H9 (cell line): ENCODE results near the gene CUL2. TPM values are rescaled to one million over a fixed set of nuclear protein-coding genes. Genes with fewer than 3 reads are reported as not detected.

Experiments
- DNase-seq: peaks from one replicate; pipeline ENCODE4 v3.0.0-alpha.2; 2017
- H2AFZ ChIP-seq: one replicate; pipeline ENCODE4 v1.6.1; 2013; ENCODE audit warnings: mild to moderate bottlenecking, low read length, control low read depth, moderate library complexity
- H2AK5ac ChIP-seq: 2 replicates; pipeline ENCODE4 v1.6.1; 2013; ENCODE audit warnings: low read length, control low read depth, mixed read lengths; ENCODE audit not compliant: insufficient read length
- H2BK120ac ChIP-seq: one replicate; pipeline ENCODE4 v1.6.1; 2013; ENCODE audit warnings: low read depth, mild to moderate bottlenecking, low read length, control low read depth, inconsistent platforms; ENCODE audit not compliant: poor library complexity, severe bottlenecking
- H2BK12ac ChIP-seq: 2 replicates; pipeline ENCODE4 v1.6.1; 2013; ENCODE audit warnings: low read length, control low read depth, mixed read lengths, low read depth; ENCODE audit not compliant: insufficient read length
- H2BK15ac ChIP-seq: 2 replicates; pipeline ENCODE4 v1.6.1; 2013; ENCODE audit warnings: low read depth, low read length, control low read depth
- H2BK20ac ChIP-seq: one replicate; pipeline ENCODE4 v1.6.1; 2013; ENCODE audit warnings: low read depth, mild to moderate bottlenecking, low read length, control low read depth, inconsistent platforms; ENCODE audit not compliant: poor library complexity, severe bottlenecking
- H2BK5ac ChIP-seq: 2 replicates; pipeline ENCODE4 v1.6.1; 2013; ENCODE audit warnings: low read length, control low read depth, mixed read lengths; ENCODE audit not compliant: insufficient read length
- H3K14ac ChIP-seq: 2 replicates; pipeline ENCODE4 v1.6.1; 2013; ENCODE audit warnings: low read length, control low read depth; ENCODE audit not compliant: insufficient read depth
- H3K18ac ChIP-seq: 2 replicates; pipeline ENCODE4 v1.6.1; 2013; ENCODE audit warnings: low read depth, mild to moderate bottlenecking, mixed read lengths, low read length, control low read depth; ENCODE audit not compliant: insufficient read length
- H3K23ac ChIP-seq: 2 replicates; pipeline ENCODE4 v1.6.1; 2013; ENCODE audit warnings: low read length, control low read depth, mixed read lengths, low read depth; ENCODE audit not compliant: insufficient read length
- H3K23me2 ChIP-seq: 2 replicates; pipeline ENCODE4 v1.6.1; 2013; ENCODE audit warnings: low read depth, mild to moderate bottlenecking, mixed read lengths, low read length, control low read depth; ENCODE audit not compliant: insufficient read length, poor library complexity, severe bottlenecking
- H3K27ac ChIP-seq: 2 replicates; pipeline ENCODE4 v1.5.1; 2013; ENCODE audit warnings: low read length, control low read depth, mixed read lengths, low read depth; ENCODE audit not compliant: insufficient read length
- H3K27me3 ChIP-seq: 2 replicates; pipeline ENCODE4 v1.6.1; 2013; ENCODE audit warnings: low read length, control low read depth, inconsistent platforms; ENCODE audit not compliant: insufficient read depth
- H3K4ac ChIP-seq: 2 replicates; pipeline ENCODE4 v1.6.1; 2013; ENCODE audit warnings: low read depth, mild to moderate bottlenecking, control low read depth, inconsistent platforms, low read length, moderate library complexity
- H3K4me1 ChIP-seq: 2 replicates; pipeline ENCODE4 v1.6.1; 2013; ENCODE audit warnings: low read length, control low read depth, inconsistent platforms; ENCODE audit not compliant: insufficient read depth
- H3K4me2 ChIP-seq: 2 replicates; pipeline ENCODE4 v1.6.1; 2013; ENCODE audit warnings: low read length, control low read depth, mixed read lengths; ENCODE audit not compliant: insufficient read length, insufficient read depth
- H3K56ac ChIP-seq: 2 replicates; pipeline ENCODE4 v1.6.1; 2013; ENCODE audit warnings: low read depth, mild to moderate bottlenecking, mixed read lengths, low read length, control low read depth; ENCODE audit not compliant: insufficient read length
- H3K79me1 ChIP-seq: 2 replicates; pipeline ENCODE4 v1.6.1; 2013; ENCODE audit warnings: low read depth, mild to moderate bottlenecking, moderate library complexity, low read length, control low read depth, inconsistent platforms; ENCODE audit not compliant: insufficient read depth, poor library complexity, severe bottlenecking
- H3K79me2 ChIP-seq: 2 replicates; pipeline ENCODE4 v1.6.1; 2013; ENCODE audit warnings: low read length, control low read depth, inconsistent platforms; ENCODE audit not compliant: insufficient read depth
- H3K9ac ChIP-seq: 2 replicates; pipeline ENCODE4 v1.6.1; 2013; ENCODE audit warnings: low read length, control low read depth, mixed read lengths; ENCODE audit not compliant: insufficient read length; ENCODE audit errors: extremely low read depth
- H3K9me3 ChIP-seq: one replicate; pipeline ENCODE4 v1.6.1; 2013; ENCODE audit warnings: low read depth, low read length, inconsistent platforms; ENCODE audit not compliant: control insufficient read depth
- H3T11ph ChIP-seq: one replicate; pipeline ENCODE4 v1.6.1; 2013; ENCODE audit warnings: mild to moderate bottlenecking, low read length, control low read depth, inconsistent platforms
- H4K20me1 ChIP-seq: one replicate; pipeline ENCODE4 v1.6.1; 2013; ENCODE audit not compliant: control insufficient read depth, insufficient read length, insufficient read depth
- H4K5ac ChIP-seq: 2 replicates; pipeline ENCODE4 v1.6.1; 2013; ENCODE audit warnings: low read depth, mild to moderate bottlenecking, mixed read lengths, low read length, control low read depth; ENCODE audit not compliant: insufficient read length
- H4K8ac ChIP-seq: replicated peaks from 2 replicates; pipeline ENCODE4 v1.6.1; 2013; ENCODE audit warnings: low read length, control low read depth, mixed read lengths, low read depth; ENCODE audit not compliant: insufficient read length
- H4K91ac ChIP-seq: 2 replicates; pipeline ENCODE4 v1.6.1; 2013; ENCODE audit warnings: low read depth, mild to moderate bottlenecking, moderate library complexity, mixed read lengths, low read length, control low read depth; ENCODE audit not compliant: insufficient read length
- H3K27ac Mint-ChIP-seq, 3 experiments: 2 replicates in 2 of 3; 3 replicates in 1 of 3; pipeline ENCODE4 v1.8.0; 2020 to 2021; ENCODE audit warnings: mixed read lengths in 3 of 3, mild to moderate bottlenecking in 1 of 3, moderate library complexity in 1 of 3
- H3K27me3 Mint-ChIP-seq: 2 replicates; pipeline ENCODE4 v1.8.0; 2021; ENCODE audit warnings: low read depth, mild to moderate bottlenecking, moderate library complexity, mixed read lengths
- H3K36me3 Mint-ChIP-seq, 3 experiments: 2 replicates in 2 of 3; 3 replicates in 1 of 3; pipeline ENCODE4 v1.8.0; 2020 to 2021; ENCODE audit warnings: low read depth in 3 of 3, mixed read lengths in 3 of 3; ENCODE audit not compliant: insufficient read depth in 1 of 3
- H3K4me1 Mint-ChIP-seq, 2 experiments: 2 replicates each; pipeline ENCODE4 v1.8.0; 2020; ENCODE audit warnings: mixed read lengths in 2 of 2
- H3K4me3 Mint-ChIP-seq, 2 experiments: 2 replicates in 1 of 2; 3 replicates in 1 of 2; pipeline ENCODE4 v1.8.0; 2020 to 2021; ENCODE audit warnings: mild to moderate bottlenecking in 2 of 2, mixed read lengths in 2 of 2, moderate library complexity in 1 of 2
- H3K9me3 Mint-ChIP-seq, 2 experiments: 2 replicates in 1 of 2; 3 replicates in 1 of 2; pipeline ENCODE4 v1.8.0; 2020; ENCODE audit warnings: mild to moderate bottlenecking in 2 of 2, mixed read lengths in 2 of 2, moderate library complexity in 1 of 2
- CTCF ChIP-seq: fragments of 200-600 bp; sonication (generic); conservative IDR thresholded peaks from 3 replicates; pipeline ENCODE4 v1.8.0; 2021; ENCODE audit warnings: antibody characterized with exemption, mild to moderate bottlenecking
- WGBS: extraction: QIAGEN DNeasy Blood & Tissue Kit; methylation state at CpG from one replicate; pipeline ENCODE4 v1.1.7; 2013; ENCODE audit warnings: missing lambda C conversion rate, low lambda C conversion rate, mixed read lengths; ENCODE audit not compliant: insufficient read length; ENCODE audit errors: extremely low coverage; 5-methylcytosine and 5-hydroxymethylcytosine counted together
- total RNA-seq: library from RNA; stranded (reverse); gene quantifications from 2 replicates; pipeline ENCODE4 v1.2.1, GENCODE V29; 2021

Gene CUL2
- total RNA-seq, 1 experiment from 2014 or later, result 43.3 TPM

GRCh38 chr10:34969171-34969570, 121.0 kb downstream of the CUL2 start:
- Histone ChIP-seq H3K4me2 (no peak overlapping the region), H3K23me2 (no peaks in the 10 kb centered on the region), H2AK5ac (no peak overlapping the region), H4K91ac (no peak overlapping the region), H4K5ac (no peak overlapping the region), H3K79me2 (no peaks in the 10 kb centered on the region), H3K18ac (no peak overlapping the region), H2AFZ (no peak overlapping the region), H3K79me1 (no peaks in the 10 kb centered on the region), H4K8ac (no peak overlapping the region), H2BK15ac (no peak overlapping the region), H3K9me3 (no peaks in the 10 kb centered on the region), H3K4ac (no peak overlapping the region), H3K9ac (no peak overlapping the region), H2BK5ac (no peak overlapping the region), H4K20me1 (no peaks in the 10 kb centered on the region), H3K27me3 (no peaks in the 10 kb centered on the region), H2BK20ac (no peak overlapping the region), H3K27ac (no peak overlapping the region), H3K14ac (no peak overlapping the region), H3K56ac (no peak overlapping the region), H2BK120ac (no peak overlapping the region), H3K23ac (no peak overlapping the region), H3K4me1 (no peaks in the 10 kb centered on the region), H3T11ph (no peak overlapping the region), H2BK12ac (no peak overlapping the region)
- no peak for DNase-seq
- no CpG with 5 or more reads among the region's 17 CpGs for WGBS
- Mint-ChIP-seq H3K27ac (peak overlapping the region in 1 of 3 experiments; percentile 8; a peak in 1 of 7 replicates), H3K9me3 (no peaks in the 10 kb centered on the region), H3K36me3 (no peaks in the 10 kb centered on the region), H3K4me1 (peaks cover 0 to 12% of the 10 kb centered on the region in 2 experiments; a peak in 1 of 4 replicates), H3K27me3 (peaks cover 2% of the 10 kb centered on the region), H3K4me3 (no peak overlapping the region)
- no peak for TF ChIP-seq CTCF
